Suprapubic skin (tissue), 4 donors: ENCODE measurements around the gene PLCB1.

Experiments used
- CTCF ChIP-seq, 2 donors: fragments of 200-600 bp in 1 of 2; fragments of 450-650 bp in 1 of 2; sonication (generic) in 1 of 2; IDR thresholded peaks; one replicate each; pipeline ENCODE4 v1.5.1; 2016 to 2019; ENCODE audit warnings: antibody characterized with exemption in 2 of 2, mild to moderate bottlenecking in 1 of 2, moderate library complexity in 1 of 2
- POLR2A ChIP-seq, 2 donors: fragments of 450-650 bp; IDR thresholded peaks; one replicate each; pipeline ENCODE4 v1.6.1; 2017; ENCODE audit warnings: antibody characterized with exemption in 2 of 2, mild to moderate bottlenecking in 2 of 2, moderate library complexity in 2 of 2
- POLR2AphosphoS5 ChIP-seq, 3 donors: sonication (generic); formaldehyde crosslinking; IDR thresholded peaks; one replicate each; pipeline ENCODE4 v1.6.1; 2017; ENCODE audit warnings: antibody characterized with exemption in 3 of 3

GRCh38 chr20:8255945-8256632, 124.0 kb downstream of the PLCB1 start:
- no peak for TF ChIP-seq CTCF (IDR thresholded peaks at IDR 0.05)
- no peak for TF ChIP-seq POLR2A (IDR thresholded peaks at IDR 0.05)
- no peak for TF ChIP-seq POLR2AphosphoS5 (IDR thresholded peaks at IDR 0.05)
